Measurements from ENCODE around the gene ADNP. TPM values are rescaled to one million over a fixed set of nuclear protein-coding genes. Genes with fewer than 3 reads are reported as not detected.

The ADNP gene
- total RNA-seq, 2 experiments from 2014 or later = 51.5 to 94.9 TPM

GRCh38 chr20:50848846-50849673, 82.2 kb downstream of the ADNP start:
- POLR2A ChIA-PET = interaction anchor here (0.7 to 2.2 kb wide), 7 partner anchors 11 to 117 kb away, joined by 3 to 7 read pairs (median 4); no protein-coding TSS in a partner anchor
- DNase-seq (ENCODE audit: low spot score) = peak; percentile 76
- Histone ChIP-seq H3K4me3 (ENCODE audit: low read depth, low read length, poor library complexity, severe bottlenecking) (peak overlapping the region; percentile 7), H3K79me2 (ENCODE audit: insufficient read depth, low read depth, low read length) (peaks cover 24% of the 10 kb centered on the region; the same call in 1 of the 2 replicates), H3K4me2 (ENCODE audit: low read length) (peak overlapping the region; percentile 51), H3K4me1 (ENCODE audit: insufficient read depth, low read length, poor library complexity, severe bottlenecking) (peaks cover 59% of the 10 kb centered on the region), H4K20me1 (ENCODE audit: insufficient read depth, low read length) (no peaks in the 10 kb centered on the region), H3K27ac (ENCODE audit: low read depth, low read length, poor library complexity, severe bottlenecking) (peak overlapping the region; percentile 77), H3K9me3 (ENCODE audit: low read length) (no peaks in the 10 kb centered on the region), H3K36me3 (ENCODE audit: insufficient read depth, low read length) (peaks cover 80% of the 10 kb centered on the region), H2AFZ (ENCODE audit: low read length) (no peak overlapping the region), H3K9me2 (ENCODE audit: insufficient read depth, low read length) (no peaks in the 10 kb centered on the region)
- CTCF ChIA-PET (ENCODE audit: unreplicated experiment) = interaction anchor here (0.7 kb wide), 1 partner anchor 49 kb away, joined by 3 read pairs; no protein-coding TSS in a partner anchor
- intact Hi-C loops (cut with micrococcal nuclease; ENCODE audit: unreplicated experiment) = loop anchor here (1.0 kb wide), 1 partner anchor 31 kb away; no protein-coding TSS in a partner anchor
- no peak for TF ChIP-seq EZH2phosphoT487 (IDR thresholded peaks at IDR 0.05; ENCODE audit: borderline replicate concordance, low read depth, low read length)
- TF ChIP-seq CTCF (conservative IDR thresholded peaks at IDR 0.05; ENCODE audit: low read length) = no peak
- no TSS peak for BruUV-seq (replicated peaks)

- Histone ChIP-seq H3K36me3 (ENCODE audit: insufficient read depth, low read length) (peaks cover 80% of the 10 kb centered on the region), H3K4me2 (ENCODE audit: low read length) (peak overlapping the region; percentile 51), H3K4me3 (ENCODE audit: low read depth, low read length, poor library complexity, severe bottlenecking) (peak overlapping the region; percentile 7), H3K9me3 (ENCODE audit: low read length) (no peaks in the 10 kb centered on the region), H4K20me1 (ENCODE audit: insufficient read depth, low read length) (no peaks in the 10 kb centered on the region), H2AFZ (ENCODE audit: low read length) (no peak overlapping the region), H3K27ac (ENCODE audit: low read depth, low read length, poor library complexity, severe bottlenecking) (peak overlapping the region; percentile 77), H3K9me2 (ENCODE audit: insufficient read depth, low read length) (no peaks in the 10 kb centered on the region), H3K4me1 (ENCODE audit: insufficient read depth, low read length, poor library complexity, severe bottlenecking) (peaks cover 66% of the 10 kb centered on the region), H3K79me2 (ENCODE audit: insufficient read depth, low read depth, low read length) (peaks cover 21% of the 10 kb centered on the region; the same call in 1 of the 2 replicates)
- peak; percentile 45 for DNase-seq (ENCODE audit: low spot score)
- no TSS peak for BruUV-seq (replicated peaks)
- POLR2A ChIA-PET = interaction anchor here (0.5 to 2.2 kb wide), 10 partner anchors 11 to 796 kb away, joined by 3 to 7 read pairs (median 4); no protein-coding TSS in a partner anchor
- TF ChIP-seq CTCF (conservative IDR thresholded peaks at IDR 0.05; ENCODE audit: low read length) (no peak), EZH2phosphoT487 (IDR thresholded peaks at IDR 0.05; ENCODE audit: borderline replicate concordance, low read depth, low read length) (no peak)
- intact Hi-C loops (cut with micrococcal nuclease; ENCODE audit: unreplicated experiment) = no loop called here
- CTCF ChIA-PET (ENCODE audit: unreplicated experiment) = interaction anchor here (0.7 kb wide), 1 partner anchor 48 kb away, joined by 3 read pairs; no protein-coding TSS in a partner anchor
These were observed 82.9 kb downstream of the ADNP start for GRCh38 chr20:50848341-50848808.
